LNCaP clone FGC (cell line): Measurements from ENCODE around the gene GABRG3.

Experiments
- DNase-seq: peaks from one replicate; pipeline ENCODE4 v3.0.0-alpha.2; 2011; ENCODE audit warnings: low read depth
- H3K4me3 ChIP-seq: 2 replicates; pipeline ENCODE4 v1.5.1; 2011; ENCODE audit warnings: mild to moderate bottlenecking, low read depth, low read length, control low read depth
- CTCF ChIP-seq: IDR thresholded peaks from 2 replicates; pipeline ENCODE4 v1.5.1; 2012; ENCODE audit warnings: mild to moderate bottlenecking; ENCODE audit not compliant: control insufficient read depth, insufficient read depth; ENCODE audit errors: extremely low read depth

Gene GABRG3

GRCh38 chr15:27514526-27514925 is 543.5 kb downstream of the GABRG3 start:
- no peak overlapping the region for H3K4me3 ChIP-seq
- no peak for DNase-seq
- TF ChIP-seq CTCF, result no peak

DNA sequence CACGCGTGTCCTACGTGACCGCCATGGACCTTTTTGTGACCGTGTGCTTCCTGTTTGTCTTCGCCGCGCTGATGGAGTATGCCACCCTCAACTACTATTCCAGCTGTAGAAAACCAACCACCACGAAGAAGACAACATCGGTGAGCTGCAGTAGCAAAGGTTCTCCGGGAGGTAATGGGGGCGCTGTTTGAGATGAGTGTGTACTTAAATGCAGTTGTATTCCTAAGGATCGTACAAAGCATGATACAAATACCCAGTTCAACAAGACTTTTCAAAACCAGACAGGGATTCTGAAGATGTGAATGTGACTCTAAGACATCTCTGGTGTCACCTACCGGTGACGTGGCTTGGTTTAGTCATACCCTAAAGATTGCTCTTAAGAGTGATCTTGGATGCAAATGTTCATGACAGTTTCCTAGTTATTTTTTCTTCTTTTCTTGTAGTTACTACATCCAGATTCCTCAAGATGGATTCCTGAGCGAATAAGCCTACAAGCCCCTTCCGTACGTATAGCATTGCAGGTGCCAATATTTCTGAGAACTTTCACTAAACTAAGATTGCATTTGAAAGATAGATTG is 556.6 kb downstream of the GABRG3 start:
- no peak for DNase-seq
- TF ChIP-seq CTCF, result peak; percentile 61
- no peak overlapping the region for H3K4me3 ChIP-seq

DNA sequence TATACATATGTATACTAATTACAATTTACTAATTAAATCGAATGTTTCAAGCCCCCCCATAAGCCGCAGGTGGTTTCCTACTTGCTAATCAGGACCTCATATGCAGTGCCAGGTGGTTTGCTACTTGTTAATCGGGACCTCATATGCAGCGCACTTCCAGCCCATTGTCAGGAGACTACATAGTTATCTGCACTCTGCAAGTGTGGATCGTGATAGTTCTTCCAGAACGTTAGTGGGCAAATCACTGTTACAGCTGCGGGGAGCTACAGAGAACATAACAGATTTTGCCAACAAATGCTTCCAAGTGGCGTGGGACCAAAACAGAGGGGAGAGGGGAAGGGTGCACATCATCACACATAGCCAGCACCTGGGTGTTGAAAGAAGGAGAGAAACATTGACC is 558.4 kb downstream of the GABRG3 start:
- H3K4me3 ChIP-seq, result no peak overlapping the region
- TF ChIP-seq CTCF, result no peak
- DNase-seq, result no peak

DNA sequence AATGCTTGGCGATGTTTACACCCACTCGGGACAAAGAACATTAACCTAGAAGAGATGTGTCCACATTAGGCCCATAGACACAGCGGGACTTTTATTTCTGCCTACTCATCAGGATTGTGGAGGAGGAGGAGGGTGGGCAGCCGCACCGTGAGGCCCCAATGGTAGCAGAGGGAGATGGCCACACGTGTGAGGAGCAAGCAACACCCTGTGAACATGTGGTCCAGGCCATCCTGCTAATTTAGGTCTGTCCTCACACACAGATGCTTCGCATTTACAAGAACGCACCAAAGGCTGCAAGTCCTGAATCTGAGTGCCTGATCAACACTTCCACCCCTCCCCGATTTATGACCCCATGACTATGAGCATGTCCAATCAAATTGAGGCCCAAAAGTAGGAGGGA is 560.0 kb downstream of the GABRG3 start:
- no peak for TF ChIP-seq CTCF
- H3K4me3 ChIP-seq, result no peak overlapping the region
- no peak for DNase-seq

DNA sequence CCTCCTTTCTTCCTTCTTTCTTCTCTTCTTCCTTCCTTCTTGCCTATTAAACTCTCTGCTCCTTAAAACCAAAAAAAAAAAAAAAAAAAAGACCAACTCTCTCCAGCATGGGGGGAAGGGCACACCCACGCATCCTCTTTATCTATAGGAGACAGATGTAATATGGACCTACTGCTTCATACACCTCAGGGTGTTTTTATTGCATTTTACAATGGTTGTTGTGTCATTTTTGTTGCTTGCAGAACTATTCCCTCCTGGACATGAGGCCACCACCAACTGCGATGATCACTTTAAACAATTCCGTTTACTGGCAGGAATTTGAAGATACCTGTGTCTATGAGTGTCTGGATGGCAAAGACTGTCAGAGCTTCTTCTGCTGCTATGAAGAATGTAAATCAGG is 561.4 kb downstream of the GABRG3 start:
- no peak overlapping the region for H3K4me3 ChIP-seq
- DNase-seq, result no peak
- TF ChIP-seq CTCF, result no peak

GRCh38 chr15:27535445-27536129 is 564.6 kb downstream of the GABRG3 start:
- H3K4me3 ChIP-seq, result no peak overlapping the region
- no peak for TF ChIP-seq CTCF
- DNase-seq, result no peak

- DNase-seq, result no peak
- H3K4me3 ChIP-seq, result no peak overlapping the region
- no peak for TF ChIP-seq CTCF
These were observed 567.3 kb downstream of the GABRG3 start for GRCh38 chr15:27538325-27538724.
